Stimulated activated CD8-positive, alpha-beta memory T cell treated with anti-CD3 and anti-CD28 coated beads, Interleukin-7, amount 100 ng/mL, for 1 hour (primary cell): ENCODE data around the gene DEAF1.

Experiments
- DNase-seq, 2 donors: peaks; one replicate each; pipeline ENCODE4 v3.0.0-alpha.2; 2020; ENCODE audit warnings: low read depth in 2 of 2

DEAF1 gene

GRCh38 chr11:612201-612960, 82.6 kb downstream of the DEAF1 start:
- no peak for DNase-seq

GRCh38 chr11:611001-611996, 83.7 kb downstream of the DEAF1 start:
- DNase-seq, result no peak

GRCh38 chr11:610146-610801, 84.7 kb downstream of the DEAF1 start:
- no peak for DNase-seq

GRCh38 chr11:609341-609811, 85.6 kb downstream of the DEAF1 start:
- no peak for DNase-seq

GRCh38 chr11:608791-609251, 86.2 kb downstream of the DEAF1 start:
- no peak for DNase-seq

GRCh38 chr11:607971-608659, 86.9 kb downstream of the DEAF1 start:
- no peak for DNase-seq

GRCh38 chr11:607020-607780, 87.8 kb downstream of the DEAF1 start:
- DNase-seq, result no peak

- no peak for DNase-seq
Measured at GRCh38 chr11:606245-606644, 88.8 kb downstream of the DEAF1 start.

- DNase-seq, result no peak
Measured at GRCh38 chr11:605286-606129, 89.5 kb downstream of the DEAF1 start.

GRCh38 chr11:603154-603553, 91.9 kb downstream of the DEAF1 start:
- DNase-seq, result no peak

GRCh38 chr11:601573-602245, 93.3 kb downstream of the DEAF1 start:
- DNase-seq, result no peak

- DNase-seq, result no peak
Measured at GRCh38 chr11:598005-598680, 96.9 kb downstream of the DEAF1 start.

- no peak for DNase-seq
Measured at GRCh38 chr11:597166-597725, 97.8 kb downstream of the DEAF1 start.

- DNase-seq, result no peak
Measured at GRCh38 chr11:596374-596773, 98.6 kb downstream of the DEAF1 start.

- DNase-seq, result no peak
Measured at GRCh38 chr11:595400-595799, 99.6 kb downstream of the DEAF1 start.
